Panc1 (cell line): Measurements from ENCODE around the gene NSL1. TPM values are rescaled to one million over a fixed set of nuclear protein-coding genes. Genes with fewer than 3 reads are reported as not detected.
A peak's percentile ranks its signal among the peaks of the same experiment; 100 is the strongest.

ENCODE experiments used
- ATAC-seq: fragments of 200-7000 bp; cut with Tn5 transposase; 2 replicates; pipeline ENCODE4 v1.9.1; 2020; ENCODE audit warnings: mild to moderate bottlenecking, moderate library complexity
- BruUV-seq: library from RNA; stranded (reverse); fragments of 400-500 nt; replicated peaks from 2 replicates; lab custom pipeline; 2021; lab: Mats Ljungman, UMichigan
- CTCF ChIA-PET: fragments of 300-600 bp; sonication (Branson Sonifier 250); formaldehyde crosslinking; loops from one replicate; lab custom pipeline; 2022; ENCODE audit warnings: antibody characterized with exemption; lab: Charles Lee
- POLR2A ChIA-PET: fragments of 300-600 bp; sonication (Branson Sonifier 250); formaldehyde crosslinking; loops from one replicate; lab custom pipeline; 2022; ENCODE audit warnings: antibody characterized with exemption; lab: Charles Lee
- DNase-seq: peaks from one replicate; pipeline ENCODE4 v3.0.0-alpha.2; 2010; ENCODE audit warnings: low read depth, low spot score
- H3K27ac ChIP-seq: 2 replicates; pipeline ENCODE4 v1.5.1; 2011; ENCODE audit warnings: mild to moderate bottlenecking, low read length, inconsistent platforms
- H3K27me3 ChIP-seq: fragments of 200-500 bp; sonication (Bioruptor generic); 2 replicates; pipeline ENCODE4 v1.6.0; 2014; ENCODE audit warnings: low read length, inconsistent platforms; ENCODE audit not compliant: control insufficient read depth, insufficient read depth
- H3K36me3 ChIP-seq: fragments of 200-500 bp; sonication (Bioruptor generic); 2 replicates; pipeline ENCODE4 v1.5.1; 2014; ENCODE audit warnings: inconsistent platforms, mild to moderate bottlenecking, low read length, moderate library complexity; ENCODE audit not compliant: control insufficient read depth, insufficient read depth
- H3K4me1 ChIP-seq: 2 replicates; pipeline ENCODE4 v1.5.1; 2011; ENCODE audit warnings: inconsistent platforms, mild to moderate bottlenecking, low read length, moderate library complexity; ENCODE audit not compliant: control insufficient read depth, insufficient read depth
- H3K4me3 ChIP-seq, 2 experiments: 2 replicates each; pipeline ENCODE4 v1.5.1; 2011 to 2012; ENCODE audit warnings: low read depth in 2 of 2, low read length in 2 of 2, mild to moderate bottlenecking in 2 of 2, inconsistent platforms in 1 of 2, moderate library complexity in 1 of 2
- H3K9me3 ChIP-seq: fragments of 200-500 bp; sonication (Bioruptor generic); 2 replicates; pipeline ENCODE4 v1.5.1; 2014; ENCODE audit warnings: low read depth, mild to moderate bottlenecking, inconsistent platforms, low read length, moderate library complexity; ENCODE audit not compliant: control insufficient read depth, insufficient read depth
- POLR2AphosphoS5 ChIP-seq: IDR thresholded peaks from 2 replicates; pipeline ENCODE4 v1.6.1; 2012; ENCODE audit warnings: mild to moderate bottlenecking, low read depth, low read length, moderate library complexity
- SIN3A ChIP-seq: IDR thresholded peaks from 2 replicates; pipeline ENCODE4 v1.6.1; 2012; ENCODE audit warnings: low read depth, mild to moderate bottlenecking, low read length, moderate library complexity, borderline replicate concordance; ENCODE audit not compliant: insufficient read depth
- TCF7L2 ChIP-seq: IDR thresholded peaks from 2 replicates; pipeline ENCODE4 v1.6.1; 2011; ENCODE audit warnings: mild to moderate bottlenecking, low read depth, low read length, inconsistent platforms
- in situ Hi-C: cut with HindIII; loops from 2 replicates; pipeline ENCODE4 v1.10.0; 2016; ENCODE audit warnings: low sequenced_read_pairs, low pct_unique_long_range_greater_than_20kb
- intact Hi-C: fragments of 100-400 bp; cut with micrococcal nuclease; formaldehyde crosslinking; loops from one replicate; pipeline ENCODE4 v1.10.0; 2022; ENCODE audit not compliant: unreplicated experiment
- total RNA-seq: library from RNA; stranded (reverse); gene quantifications from one replicate; pipeline ENCODE4 v1.2.1, GENCODE V29; 2021; ENCODE audit not compliant: unreplicated experiment
- TF ChIP-seq, protein P1 (sequence below): fragments of 450-650 bp; IDR thresholded peaks from 2 replicates; pipeline ENCODE4 v1.5.1; 2017; ENCODE audit warnings: mild to moderate bottlenecking
- TF ChIP-seq, protein P2 (sequence below), 2 experiments: IDR thresholded peaks; 2 replicates each; pipeline ENCODE4 v1.6.1; 2011 to 2012; ENCODE audit warnings: low read depth in 2 of 2, control low read depth in 1 of 2, low read length in 1 of 2, mild to moderate bottlenecking in 1 of 2, moderate library complexity in 1 of 2; ENCODE audit not compliant: insufficient read depth in 1 of 2

Gene NSL1
- total RNA-seq, 1 experiment from 2014 or later: 21.8 TPM

DNA sequence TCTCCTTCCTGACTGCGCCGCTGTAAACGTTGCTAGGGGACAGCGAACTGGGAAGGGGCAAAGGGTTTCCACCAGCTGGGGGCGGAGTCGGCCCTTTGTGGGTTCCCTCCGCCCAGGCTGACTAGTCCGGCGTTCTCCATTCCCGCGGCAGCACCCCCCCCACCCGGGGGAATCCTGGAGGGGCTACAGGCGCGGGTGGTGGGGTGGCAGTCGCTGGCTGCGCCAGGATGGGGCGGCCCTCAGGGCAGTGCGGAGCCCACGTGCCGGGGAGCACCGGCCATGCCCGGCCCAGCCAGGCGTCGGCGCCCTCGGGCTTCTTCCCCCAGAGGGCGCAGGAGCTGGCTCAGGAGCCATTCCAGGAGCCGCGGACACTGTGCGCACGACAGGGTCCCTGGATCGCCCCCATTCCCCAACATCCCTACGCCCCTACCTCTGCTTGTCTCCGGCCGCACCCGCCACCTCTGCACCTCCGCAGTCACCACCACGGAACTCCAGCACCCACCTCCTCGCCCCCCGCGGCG is 92.4 kb downstream of the NSL1 start:
- no peak overlapping the region for H3K27ac ChIP-seq
- H3K4me1 ChIP-seq: peaks cover 20% of the 10 kb centered on the region
- no peaks in the 10 kb centered on the region for H3K36me3 ChIP-seq
- TF ChIP-seq, protein P1, sequence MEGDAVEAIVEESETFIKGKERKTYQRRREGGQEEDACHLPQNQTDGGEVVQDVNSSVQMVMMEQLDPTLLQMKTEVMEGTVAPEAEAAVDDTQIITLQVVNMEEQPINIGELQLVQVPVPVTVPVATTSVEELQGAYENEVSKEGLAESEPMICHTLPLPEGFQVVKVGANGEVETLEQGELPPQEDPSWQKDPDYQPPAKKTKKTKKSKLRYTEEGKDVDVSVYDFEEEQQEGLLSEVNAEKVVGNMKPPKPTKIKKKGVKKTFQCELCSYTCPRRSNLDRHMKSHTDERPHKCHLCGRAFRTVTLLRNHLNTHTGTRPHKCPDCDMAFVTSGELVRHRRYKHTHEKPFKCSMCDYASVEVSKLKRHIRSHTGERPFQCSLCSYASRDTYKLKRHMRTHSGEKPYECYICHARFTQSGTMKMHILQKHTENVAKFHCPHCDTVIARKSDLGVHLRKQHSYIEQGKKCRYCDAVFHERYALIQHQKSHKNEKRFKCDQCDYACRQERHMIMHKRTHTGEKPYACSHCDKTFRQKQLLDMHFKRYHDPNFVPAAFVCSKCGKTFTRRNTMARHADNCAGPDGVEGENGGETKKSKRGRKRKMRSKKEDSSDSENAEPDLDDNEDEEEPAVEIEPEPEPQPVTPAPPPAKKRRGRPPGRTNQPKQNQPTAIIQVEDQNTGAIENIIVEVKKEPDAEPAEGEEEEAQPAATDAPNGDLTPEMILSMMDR: peak; percentile 88
- TF ChIP-seq SIN3A: no peak
- ChIA-PET CTCF (interaction anchor here (0.6 to 1.5 kb wide), 3 partner anchors 34 to 242 kb away, joined by 3 to 5 read pairs (median 5); no protein-coding TSS in a partner anchor), POLR2A (no interaction called here)
- no peaks in the 10 kb centered on the region for H3K9me3 ChIP-seq
- in situ Hi-C loops (no loop called here), intact Hi-C loops (no loop called here)
- H3K27me3 ChIP-seq: peaks cover 26% of the 10 kb centered on the region
- no TSS peak for BruUV-seq
- H3K4me3 ChIP-seq: peak overlapping the region; percentile 50 to 67
- ATAC-seq (peak; percentile 88), DNase-seq (no peak)

DNA sequence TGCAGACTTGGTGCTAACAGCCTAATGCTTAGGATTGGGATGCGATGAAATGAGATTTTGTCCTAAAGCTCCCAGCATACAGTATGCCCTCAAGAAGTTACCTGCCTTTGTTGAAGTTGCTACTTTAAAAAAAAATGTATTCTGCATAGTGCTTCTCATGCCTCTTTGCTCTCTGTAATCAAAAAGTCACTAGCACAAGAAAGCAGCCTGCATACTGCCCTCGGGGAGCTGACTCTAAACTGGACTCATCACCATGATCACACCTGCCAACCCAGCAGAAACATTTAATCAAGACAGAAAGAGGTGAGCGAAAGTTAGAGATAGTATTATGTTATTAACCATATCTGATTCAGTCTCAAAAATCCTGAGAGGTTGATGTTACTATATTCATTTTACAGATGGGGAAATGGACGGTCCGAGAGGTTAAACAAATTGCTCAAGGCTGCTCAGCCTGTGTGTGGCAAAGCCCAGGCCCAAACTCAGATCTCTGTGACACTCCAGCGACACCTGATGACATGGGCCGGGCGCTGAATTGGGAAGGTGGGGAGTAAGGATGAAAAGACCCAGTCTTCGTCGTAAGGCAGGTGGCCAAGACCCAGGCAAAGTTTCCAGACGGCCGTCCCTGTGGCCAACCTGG is 93.0 kb downstream of the NSL1 start:
- BruUV-seq: no TSS peak
- H3K9me3 ChIP-seq: no peaks in the 10 kb centered on the region
- H3K27me3 ChIP-seq: peaks cover 26% of the 10 kb centered on the region
- DNase-seq (no peak), ATAC-seq (no peak)
- peak overlapping the region; percentile 50 to 67 for H3K4me3 ChIP-seq
- POLR2A ChIA-PET: no interaction called here
- H3K27ac ChIP-seq: no peak overlapping the region
- no peaks in the 10 kb centered on the region for H3K36me3 ChIP-seq
- intact Hi-C loops: no loop called here
- H3K4me1 ChIP-seq: peaks cover 20% of the 10 kb centered on the region
- TF ChIP-seq POLR2AphosphoS5 (no peak), SIN3A (no peak), TCF7L2 (no peak)
- TF ChIP-seq, protein P2, sequence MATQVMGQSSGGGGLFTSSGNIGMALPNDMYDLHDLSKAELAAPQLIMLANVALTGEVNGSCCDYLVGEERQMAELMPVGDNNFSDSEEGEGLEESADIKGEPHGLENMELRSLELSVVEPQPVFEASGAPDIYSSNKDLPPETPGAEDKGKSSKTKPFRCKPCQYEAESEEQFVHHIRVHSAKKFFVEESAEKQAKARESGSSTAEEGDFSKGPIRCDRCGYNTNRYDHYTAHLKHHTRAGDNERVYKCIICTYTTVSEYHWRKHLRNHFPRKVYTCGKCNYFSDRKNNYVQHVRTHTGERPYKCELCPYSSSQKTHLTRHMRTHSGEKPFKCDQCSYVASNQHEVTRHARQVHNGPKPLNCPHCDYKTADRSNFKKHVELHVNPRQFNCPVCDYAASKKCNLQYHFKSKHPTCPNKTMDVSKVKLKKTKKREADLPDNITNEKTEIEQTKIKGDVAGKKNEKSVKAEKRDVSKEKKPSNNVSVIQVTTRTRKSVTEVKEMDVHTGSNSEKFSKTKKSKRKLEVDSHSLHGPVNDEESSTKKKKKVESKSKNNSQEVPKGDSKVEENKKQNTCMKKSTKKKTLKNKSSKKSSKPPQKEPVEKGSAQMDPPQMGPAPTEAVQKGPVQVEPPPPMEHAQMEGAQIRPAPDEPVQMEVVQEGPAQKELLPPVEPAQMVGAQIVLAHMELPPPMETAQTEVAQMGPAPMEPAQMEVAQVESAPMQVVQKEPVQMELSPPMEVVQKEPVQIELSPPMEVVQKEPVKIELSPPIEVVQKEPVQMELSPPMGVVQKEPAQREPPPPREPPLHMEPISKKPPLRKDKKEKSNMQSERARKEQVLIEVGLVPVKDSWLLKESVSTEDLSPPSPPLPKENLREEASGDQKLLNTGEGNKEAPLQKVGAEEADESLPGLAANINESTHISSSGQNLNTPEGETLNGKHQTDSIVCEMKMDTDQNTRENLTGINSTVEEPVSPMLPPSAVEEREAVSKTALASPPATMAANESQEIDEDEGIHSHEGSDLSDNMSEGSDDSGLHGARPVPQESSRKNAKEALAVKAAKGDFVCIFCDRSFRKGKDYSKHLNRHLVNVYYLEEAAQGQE (IDR thresholded peaks at IDR 0.05; ENCODE audit: insufficient read depth in 1 of 2, low read depth in 2 of 2, low read length in 1 of 2): no peak
- TF ChIP-seq, protein P1: no peak
- CTCF ChIA-PET: interaction anchor here (1.5 kb wide), 1 partner anchor 33 kb away, joined by 5 read pairs; no protein-coding TSS in a partner anchor
- in situ Hi-C loops: no loop called here
